CD4-positive, alpha-beta T cell treated with Interleukin-17A for 1 hour (primary cell): ENCODE data around the gene CD55.

ENCODE experiments used
- DNase-seq: peaks from one replicate; pipeline ENCODE4 v3.0.0-alpha.2; 2020

The CD55 gene

DNA sequence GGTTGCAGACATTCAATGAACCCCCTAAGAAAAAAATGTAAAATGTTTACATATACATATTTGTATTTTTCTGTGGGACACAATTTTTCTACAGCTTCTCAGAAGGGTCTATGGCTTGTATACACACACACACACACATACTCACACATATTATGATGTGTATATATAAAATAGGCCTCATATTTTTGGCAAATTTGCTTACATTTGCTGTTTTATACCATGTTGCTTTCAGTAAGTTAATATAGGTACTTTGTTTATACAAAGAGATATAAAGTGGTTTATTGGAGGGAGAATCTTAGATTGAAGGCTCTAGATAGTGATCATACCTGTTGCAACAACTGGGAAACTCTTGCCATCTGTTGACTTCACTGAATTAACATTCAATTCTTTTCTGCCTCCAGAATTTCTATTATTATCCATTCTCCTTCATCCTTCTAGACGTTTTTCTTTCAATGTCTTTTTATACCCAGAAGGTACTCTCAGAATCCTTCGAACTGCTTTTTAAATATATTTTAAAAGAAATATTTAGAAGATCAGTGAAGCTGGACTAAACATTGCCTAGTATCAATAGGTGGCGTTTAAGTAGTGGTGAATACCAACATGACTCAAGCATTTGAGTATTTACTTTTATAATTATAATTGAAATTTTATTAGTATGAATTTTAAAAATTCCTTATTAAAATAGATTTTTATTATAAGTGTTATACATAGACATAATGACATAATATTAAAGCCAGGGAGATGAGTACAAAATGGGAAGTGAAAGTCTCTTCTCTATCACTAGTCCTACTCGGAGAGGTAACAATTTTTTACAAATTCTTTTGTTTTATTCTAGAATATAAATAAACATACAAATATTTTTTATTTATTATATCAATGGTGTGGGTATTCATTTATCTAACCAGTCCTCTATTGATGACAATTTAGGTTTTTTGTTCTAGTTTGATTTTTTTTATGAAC, 10.2 kb downstream of the CD55 start:
- DNase-seq: no peak

- DNase-seq: no peak
These were observed 11.6 kb downstream of the CD55 start for GRCh38 chr1:207333009-207333600.

DNA sequence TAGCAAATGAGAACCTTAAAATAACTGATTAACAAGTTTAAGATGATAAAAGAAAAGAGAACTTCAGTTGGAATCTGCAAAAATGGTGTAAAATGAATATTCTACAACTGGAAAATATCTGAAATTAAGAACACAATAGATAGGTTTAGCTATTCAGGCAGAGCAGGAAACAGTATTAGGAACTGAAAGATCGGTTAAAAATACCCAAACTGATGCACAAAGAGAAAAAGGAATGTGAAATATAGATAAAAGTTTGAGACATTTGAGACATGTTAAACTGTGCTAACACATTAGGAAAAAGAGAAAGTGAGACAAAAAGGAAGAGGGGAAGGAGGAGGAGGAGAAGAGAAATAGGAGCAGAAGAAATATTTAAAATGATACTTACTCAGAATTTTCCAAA, 12.1 kb downstream of the CD55 start:
- DNase-seq: no peak

GRCh38 chr1:207334337-207334736, 12.9 kb downstream of the CD55 start:
- no peak for DNase-seq

DNA sequence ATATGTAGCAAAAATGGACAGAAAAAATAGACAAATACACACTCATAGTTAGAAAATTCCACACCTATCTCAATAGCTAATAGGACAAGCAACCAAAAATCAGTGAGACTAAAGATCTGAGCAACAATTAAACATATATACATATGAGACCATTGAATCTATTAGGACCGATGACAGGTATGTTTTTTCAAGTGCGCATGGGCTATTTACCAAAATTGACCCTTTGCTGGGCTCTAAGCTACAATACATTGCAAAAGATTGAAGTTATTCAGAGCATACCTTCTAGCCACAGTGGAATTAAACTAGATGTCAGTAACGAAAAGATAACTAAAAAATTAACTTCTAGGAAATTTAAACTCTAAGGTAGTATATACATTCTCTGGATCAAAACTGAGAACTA, 13.7 kb downstream of the CD55 start:
- no peak for DNase-seq

GRCh38 chr1:207335695-207336363, 14.4 kb downstream of the CD55 start:
- peak; percentile 64 for DNase-seq

DNA sequence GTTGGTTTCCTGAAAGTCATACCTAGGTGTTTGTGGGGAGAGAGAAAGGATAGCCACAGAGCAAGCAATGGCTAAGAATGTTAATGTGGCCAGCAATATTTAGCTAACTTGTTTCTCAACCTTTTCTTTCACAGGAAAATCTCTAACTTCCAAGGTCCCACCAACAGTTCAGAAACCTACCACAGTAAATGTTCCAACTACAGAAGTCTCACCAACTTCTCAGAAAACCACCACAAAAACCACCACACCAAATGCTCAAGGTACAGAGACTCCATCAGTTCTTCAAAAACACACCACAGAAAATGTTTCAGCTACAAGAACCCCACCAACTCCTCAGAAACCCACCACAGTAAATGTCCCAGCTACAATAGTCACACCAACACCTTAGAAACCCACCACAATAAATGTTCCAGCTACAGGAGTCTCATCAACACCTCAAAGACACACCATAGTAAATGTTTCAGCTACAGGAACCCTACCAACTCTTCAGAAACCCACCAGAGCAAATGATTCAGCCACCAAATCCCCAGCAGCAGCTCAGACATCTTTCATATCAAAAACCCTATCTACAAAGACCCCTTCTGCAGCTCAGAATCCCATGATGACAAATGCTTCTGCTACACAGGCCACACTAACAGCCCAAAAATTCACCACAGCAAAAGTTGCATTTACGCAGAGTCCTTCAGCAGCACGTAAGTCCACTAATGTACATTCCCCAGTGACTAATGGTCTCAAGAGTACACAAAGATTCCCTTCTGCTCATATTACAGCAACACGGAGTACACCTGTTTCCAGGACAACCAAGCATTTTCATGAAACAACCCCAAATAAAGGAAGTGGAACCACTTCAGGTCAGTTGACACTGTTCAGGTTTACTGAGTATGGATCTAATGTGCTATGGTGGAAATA, 15.3 kb downstream of the CD55 start:
- peak; percentile 67 for DNase-seq

- no peak for DNase-seq
These were observed 20.9 kb downstream of the CD55 start for GRCh38 chr1:207342332-207342731.

- no peak for DNase-seq
These were observed 22.2 kb downstream of the CD55 start for GRCh38 chr1:207343675-207344074.

DNA sequence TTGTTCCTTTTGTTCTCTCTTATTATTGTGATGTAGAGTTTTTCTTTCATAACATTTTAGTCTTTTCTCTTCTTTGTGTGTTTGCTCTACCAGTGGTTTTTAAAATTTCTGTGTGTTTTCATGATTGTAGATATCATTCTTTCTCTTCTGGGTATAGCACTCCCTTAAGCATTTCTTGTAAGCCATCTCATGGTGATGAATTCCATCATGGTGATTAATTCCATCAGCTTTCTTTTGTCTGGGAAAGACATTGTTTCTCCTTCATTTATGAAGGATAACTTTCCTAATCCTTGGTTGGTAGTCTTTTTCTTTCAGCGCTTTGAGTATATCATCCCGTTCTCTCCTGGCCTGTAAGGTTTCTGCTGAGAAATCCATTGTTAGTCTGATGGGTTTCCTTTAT, 22.7 kb downstream of the CD55 start:
- DNase-seq: no peak

- DNase-seq: no peak
These were observed 24.4 kb downstream of the CD55 start for GRCh38 chr1:207345644-207346477.

- DNase-seq: no peak
These were observed 25.0 kb downstream of the CD55 start for GRCh38 chr1:207346513-207346912.

DNA sequence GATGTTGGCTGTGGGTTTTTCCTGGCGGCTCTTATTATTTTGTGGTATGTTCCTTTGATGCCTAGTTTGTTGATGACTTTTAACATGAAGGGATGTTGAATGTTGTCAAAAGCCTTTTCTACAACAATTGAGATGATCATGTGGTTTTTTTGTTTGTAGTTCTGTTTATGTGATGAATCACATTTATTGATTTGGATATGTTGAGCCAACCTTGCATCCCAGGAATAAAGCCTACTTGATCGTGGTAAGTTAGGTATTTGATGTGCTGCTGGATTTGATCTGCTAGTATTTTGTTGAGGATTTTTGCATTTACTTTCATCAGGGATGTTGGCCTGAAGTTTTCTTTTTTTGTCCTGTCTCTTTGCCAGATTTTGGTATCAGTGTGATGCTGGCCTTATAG, 28.5 kb downstream of the CD55 start:
- no peak for DNase-seq

GRCh38 chr1:207352554-207352953, 31.1 kb downstream of the CD55 start:
- no peak for DNase-seq

GRCh38 chr1:207355060-207355459, 33.6 kb downstream of the CD55 start:
- DNase-seq: no peak

GRCh38 chr1:207355513-207356295, 34.2 kb downstream of the CD55 start:
- no peak for DNase-seq

- DNase-seq: no peak
These were observed 39.6 kb downstream of the CD55 start for GRCh38 chr1:207361029-207361428.

GRCh38 chr1:207361889-207362288, 40.4 kb downstream of the CD55 start:
- no peak for DNase-seq

DNA sequence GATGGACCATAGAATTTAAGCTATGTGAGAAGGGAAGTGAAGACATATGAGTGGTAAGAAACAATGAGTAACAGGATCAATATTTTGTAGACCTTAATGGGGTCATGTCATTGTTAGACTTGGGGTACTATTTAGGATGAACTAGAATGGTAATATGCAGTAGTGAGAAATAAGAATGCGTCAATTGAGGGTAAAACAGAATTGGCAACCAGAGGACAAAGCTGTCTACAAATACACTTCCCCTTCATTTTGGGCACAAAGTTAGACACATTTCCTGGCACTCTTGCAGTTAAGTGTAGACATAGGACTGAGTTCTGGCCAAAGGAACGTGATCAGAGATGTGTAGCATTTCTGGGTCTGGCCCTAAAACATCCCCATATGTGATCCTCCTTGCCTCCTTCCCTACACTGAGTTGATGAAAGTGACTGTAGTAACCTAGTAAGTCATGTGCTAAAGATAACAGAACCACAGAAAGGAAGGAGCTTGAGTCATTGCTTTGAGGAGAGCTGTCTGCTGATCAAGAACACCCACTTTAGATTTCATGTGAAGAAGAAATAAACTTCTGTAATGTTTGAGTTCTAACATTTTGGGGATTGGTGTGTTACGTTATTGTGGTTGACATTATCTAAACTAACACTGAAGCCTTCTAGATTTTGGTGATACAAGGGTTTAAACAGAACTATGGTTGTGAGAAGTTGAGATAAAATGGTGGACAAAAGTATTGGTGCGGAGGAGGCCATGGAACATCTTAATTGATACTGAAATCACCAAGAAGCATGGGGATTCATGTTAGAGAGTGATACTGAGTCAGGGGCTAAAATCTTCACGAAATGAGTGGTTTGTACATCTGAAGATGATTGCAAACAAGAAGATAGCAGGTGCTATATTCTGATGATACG, 41.7 kb downstream of the CD55 start:
- peak; percentile 38 for DNase-seq

- no peak for DNase-seq
These were observed 42.4 kb downstream of the CD55 start for GRCh38 chr1:207363871-207364270.
